ENCODE results near the gene VPS37C.

DNA sequence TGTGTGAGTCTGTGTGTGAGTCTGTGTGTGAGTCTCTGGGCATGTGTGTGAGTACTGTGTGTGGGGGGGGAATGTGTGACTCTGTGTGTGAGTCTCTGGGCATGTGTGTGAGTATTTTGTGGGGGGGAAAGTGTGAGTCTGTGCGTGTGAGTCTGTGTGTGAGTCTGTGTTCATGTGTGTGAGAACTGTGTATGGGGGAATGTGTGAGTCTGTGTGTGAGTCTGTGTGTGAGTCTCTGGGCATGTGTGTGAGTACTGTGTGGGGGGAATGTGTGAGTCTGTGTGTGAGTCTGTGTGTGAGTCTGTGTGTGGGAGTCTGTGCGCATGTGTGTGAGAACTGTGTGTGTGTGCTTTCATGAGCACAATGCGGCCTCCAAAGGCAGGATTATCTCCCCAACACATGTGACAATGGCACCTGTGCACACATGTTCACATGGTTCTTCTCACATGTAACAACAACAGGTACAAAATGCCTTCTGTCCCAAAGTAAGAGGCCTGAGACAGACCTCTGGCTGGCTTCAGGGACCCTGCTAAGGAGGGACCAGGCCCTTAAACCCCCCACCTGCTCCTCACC lies 57.3 kb downstream of the VPS37C start:
- TF ChIP-seq CTCF (conservative IDR thresholded peaks at IDR 0.05), result no peak
- no peak for TF ChIP-seq EZH2 (IDR thresholded peaks at IDR 0.05; ENCODE audit: low read depth)

Measured in PC-9 (cell line).